Stimulated activated naive CD8-positive, alpha-beta T cell treated with anti-CD3 and anti-CD28 coated beads, Interleukin-15, Interleukin-2, amounts not matched to agents 100 ng/mL and 50 ng/mL, for 24 hours (primary cell): Measurements from ENCODE around the gene MAD1L1.

Experiments
- H3K27ac Mint-ChIP-seq: one replicate; pipeline ENCODE4 v1.8.0; 2021; ENCODE audit warnings: mild to moderate bottlenecking, mixed read lengths
- H3K27me3 Mint-ChIP-seq: one replicate; pipeline ENCODE4 v1.8.0; 2021; ENCODE audit warnings: mixed read lengths
- H3K36me3 Mint-ChIP-seq: one replicate; pipeline ENCODE4 v1.8.0; 2021; ENCODE audit warnings: low read depth, mixed read lengths
- H3K4me1 Mint-ChIP-seq: one replicate; pipeline ENCODE4 v1.8.0; 2021; ENCODE audit warnings: low read depth, mixed read lengths
- H3K4me3 Mint-ChIP-seq: one replicate; pipeline ENCODE4 v1.8.0; 2021; ENCODE audit warnings: mild to moderate bottlenecking, mixed read lengths
- H3K9me3 Mint-ChIP-seq: one replicate; pipeline ENCODE4 v1.8.0; 2021; ENCODE audit warnings: mixed read lengths

The MAD1L1 gene

DNA sequence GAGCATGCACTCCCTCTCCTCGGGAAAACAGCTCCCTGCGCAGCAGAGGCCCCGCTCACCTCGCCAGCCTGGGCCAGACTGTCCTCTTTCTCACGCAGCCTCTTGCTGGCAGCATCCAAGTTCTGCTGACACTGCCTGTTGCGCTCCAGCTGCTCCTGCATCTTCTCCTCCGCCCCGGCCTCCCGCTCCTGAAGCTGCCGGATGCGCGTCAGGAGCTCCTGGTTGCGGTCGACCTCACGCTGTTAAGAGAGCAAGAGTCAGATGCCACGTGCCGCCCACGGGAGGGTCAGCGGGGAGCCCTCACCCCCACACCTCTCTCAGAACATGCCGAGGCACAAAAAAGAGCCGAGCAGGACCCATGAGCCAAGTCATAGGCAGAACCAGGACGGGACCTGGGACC, 10.2 kb downstream of the MAD1L1 start:
- Mint-ChIP-seq H3K4me3 (no peak overlapping the region), H3K27me3 (no peaks in the 10 kb centered on the region), H3K9me3 (no peaks in the 10 kb centered on the region), H3K36me3 (peaks cover 38% of the 10 kb centered on the region), H3K4me1 (no peaks in the 10 kb centered on the region), H3K27ac (no peak overlapping the region)

- H3K27ac Mint-ChIP-seq = no peak overlapping the region
- H3K36me3 Mint-ChIP-seq = peaks cover 48% of the 10 kb centered on the region
- no peak overlapping the region for H3K4me3 Mint-ChIP-seq
- H3K27me3 Mint-ChIP-seq = no peaks in the 10 kb centered on the region
- H3K9me3 Mint-ChIP-seq = no peaks in the 10 kb centered on the region
- H3K4me1 Mint-ChIP-seq = no peaks in the 10 kb centered on the region
Observed at GRCh38 chr7:2220954-2221353, 11.8 kb downstream of the MAD1L1 start.

DNA sequence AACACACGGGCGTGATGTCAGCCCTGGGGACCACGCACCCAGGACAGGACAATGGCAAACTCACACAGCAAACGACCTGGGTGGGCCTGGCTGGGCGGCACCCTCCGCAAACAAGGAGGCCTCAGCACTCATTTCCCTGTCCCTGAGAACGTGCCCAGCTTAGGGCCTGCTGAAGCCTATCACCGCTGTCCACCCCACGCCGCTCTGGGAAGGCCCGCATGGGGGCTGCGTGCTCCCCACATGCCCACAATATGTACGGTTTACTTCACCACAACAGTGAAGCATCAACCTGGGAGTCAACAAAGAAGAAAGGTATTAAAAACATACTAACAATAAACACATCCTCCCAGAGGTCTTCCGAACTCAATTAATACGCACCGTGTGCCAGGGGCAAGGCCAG, 12.2 kb downstream of the MAD1L1 start:
- Mint-ChIP-seq H3K27me3 (no peaks in the 10 kb centered on the region), H3K27ac (no peak overlapping the region), H3K4me1 (peaks cover 4% of the 10 kb centered on the region), H3K9me3 (no peaks in the 10 kb centered on the region), H3K4me3 (no peak overlapping the region), H3K36me3 (peaks cover 48% of the 10 kb centered on the region)

- no peak overlapping the region for H3K27ac Mint-ChIP-seq
- H3K9me3 Mint-ChIP-seq = no peaks in the 10 kb centered on the region
- no peak overlapping the region for H3K4me3 Mint-ChIP-seq
- H3K27me3 Mint-ChIP-seq = no peaks in the 10 kb centered on the region
- H3K36me3 Mint-ChIP-seq = peaks cover 48% of the 10 kb centered on the region
- H3K4me1 Mint-ChIP-seq = peaks cover 5% of the 10 kb centered on the region
Observed at GRCh38 chr7:2220030-2220429, 12.7 kb downstream of the MAD1L1 start.

DNA sequence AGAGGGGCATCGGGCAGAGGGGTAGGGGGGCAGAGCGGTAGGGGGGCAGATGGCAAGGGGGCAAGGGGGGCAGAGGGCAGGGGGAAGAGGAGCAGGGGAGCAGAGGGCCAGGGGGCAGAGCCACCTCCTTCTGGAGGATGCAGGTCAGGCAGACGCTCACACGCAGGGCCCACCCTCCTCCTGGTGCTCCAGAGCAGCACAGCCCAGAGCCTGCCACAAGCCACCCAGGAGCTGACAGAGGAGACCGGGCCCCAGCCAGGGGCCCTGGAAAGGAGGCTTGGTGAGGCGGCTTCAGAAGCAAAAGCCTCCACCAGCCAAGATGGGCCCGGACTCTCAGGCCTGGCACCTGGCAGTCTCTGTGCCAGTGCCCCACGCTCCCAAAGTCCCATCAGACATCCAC, 13.1 kb downstream of the MAD1L1 start:
- H3K36me3 Mint-ChIP-seq = peaks cover 48% of the 10 kb centered on the region
- no peaks in the 10 kb centered on the region for H3K27me3 Mint-ChIP-seq
- no peak overlapping the region for H3K27ac Mint-ChIP-seq
- peaks cover 9% of the 10 kb centered on the region for H3K4me1 Mint-ChIP-seq
- H3K9me3 Mint-ChIP-seq = no peaks in the 10 kb centered on the region
- H3K4me3 Mint-ChIP-seq = no peak overlapping the region

- Mint-ChIP-seq H3K4me1 (peaks cover 10% of the 10 kb centered on the region), H3K27ac (no peak overlapping the region), H3K36me3 (peaks cover 46% of the 10 kb centered on the region), H3K9me3 (no peaks in the 10 kb centered on the region), H3K27me3 (no peaks in the 10 kb centered on the region), H3K4me3 (no peak overlapping the region)
Observed at GRCh38 chr7:2219136-2219535, 13.6 kb downstream of the MAD1L1 start.

- Mint-ChIP-seq H3K27me3 (no peaks in the 10 kb centered on the region), H3K9me3 (no peaks in the 10 kb centered on the region), H3K36me3 (peaks cover 50% of the 10 kb centered on the region), H3K4me3 (no peak overlapping the region), H3K27ac (no peak overlapping the region), H3K4me1 (peaks cover 10% of the 10 kb centered on the region)
Observed at GRCh38 chr7:2218444-2218785, 14.3 kb downstream of the MAD1L1 start.

DNA sequence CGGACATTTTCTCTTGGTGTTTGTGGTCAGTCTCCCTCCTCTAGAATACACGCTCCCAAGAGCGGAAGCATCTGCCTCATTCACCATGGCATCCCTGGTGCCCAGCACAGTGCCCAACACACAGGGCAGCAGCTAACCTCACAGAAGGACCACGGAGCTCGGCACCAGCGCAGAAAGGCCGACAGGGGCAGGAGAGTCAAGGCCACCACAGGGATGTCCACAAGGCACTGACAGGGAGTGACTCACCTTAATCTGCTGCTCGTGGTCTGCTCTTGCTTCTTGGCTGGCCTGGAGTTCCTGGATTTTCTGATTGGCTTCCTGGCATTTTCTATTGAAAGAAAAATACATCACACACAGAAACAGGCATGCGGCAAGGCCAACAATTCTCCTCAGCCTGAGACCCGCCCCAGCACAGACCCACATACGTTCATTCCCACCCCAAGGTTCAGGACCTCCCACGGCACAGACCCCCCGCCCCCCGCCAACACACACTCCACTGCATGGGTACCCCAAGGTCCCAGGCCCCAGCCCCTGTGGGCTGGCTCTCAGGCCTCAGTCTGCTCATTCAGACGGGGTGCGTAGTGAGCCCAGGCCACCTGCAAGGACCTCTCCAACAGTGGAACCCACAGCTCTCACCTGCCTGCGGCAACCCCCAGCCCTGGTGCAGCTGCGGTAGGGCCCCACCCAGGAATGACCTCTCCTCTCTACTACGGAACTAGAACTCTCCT, 14.9 kb downstream of the MAD1L1 start:
- Mint-ChIP-seq H3K9me3 (no peaks in the 10 kb centered on the region), H3K36me3 (peaks cover 52% of the 10 kb centered on the region), H3K4me3 (no peak overlapping the region), H3K27me3 (no peaks in the 10 kb centered on the region), H3K4me1 (peaks cover 10% of the 10 kb centered on the region), H3K27ac (no peak overlapping the region)

- H3K9me3 Mint-ChIP-seq = no peaks in the 10 kb centered on the region
- H3K27me3 Mint-ChIP-seq = no peaks in the 10 kb centered on the region
- H3K27ac Mint-ChIP-seq = no peak overlapping the region
- H3K4me1 Mint-ChIP-seq = peaks cover 10% of the 10 kb centered on the region
- H3K36me3 Mint-ChIP-seq = peaks cover 52% of the 10 kb centered on the region
- no peak overlapping the region for H3K4me3 Mint-ChIP-seq
Observed at GRCh38 chr7:2217206-2217605, 15.5 kb downstream of the MAD1L1 start.

- Mint-ChIP-seq H3K4me3 (no peak overlapping the region), H3K9me3 (no peaks in the 10 kb centered on the region), H3K27ac (no peak overlapping the region), H3K4me1 (peaks cover 10% of the 10 kb centered on the region), H3K27me3 (no peaks in the 10 kb centered on the region), H3K36me3 (peaks cover 57% of the 10 kb centered on the region)
Observed at GRCh38 chr7:2215851-2216250, 16.9 kb downstream of the MAD1L1 start.

DNA sequence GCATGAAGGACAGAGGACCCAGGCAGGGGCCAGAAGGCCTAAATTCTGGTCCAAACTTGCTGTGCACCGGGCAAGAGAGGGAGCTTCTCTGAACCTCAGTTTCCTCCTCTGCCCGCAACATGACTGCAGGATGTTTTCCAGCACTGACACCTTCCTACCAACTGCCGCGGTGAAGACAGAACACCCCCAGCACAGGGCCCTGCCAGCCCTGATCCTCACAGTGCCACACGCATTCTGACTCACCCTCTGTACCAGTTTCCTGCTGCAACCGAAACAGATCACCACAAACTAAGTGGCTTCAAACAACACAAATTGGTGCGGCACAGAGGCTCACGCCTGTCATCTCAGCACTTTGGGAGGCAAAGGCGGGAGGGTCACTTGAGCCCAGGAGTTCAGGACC, 18.1 kb downstream of the MAD1L1 start:
- H3K27ac Mint-ChIP-seq = peak overlapping the region; percentile 52
- peaks cover 14% of the 10 kb centered on the region for H3K4me1 Mint-ChIP-seq
- H3K9me3 Mint-ChIP-seq = no peaks in the 10 kb centered on the region
- H3K36me3 Mint-ChIP-seq = peaks cover 60% of the 10 kb centered on the region
- H3K4me3 Mint-ChIP-seq = no peak overlapping the region
- H3K27me3 Mint-ChIP-seq = no peaks in the 10 kb centered on the region

GRCh38 chr7:2213551-2214215, 19.1 kb downstream of the MAD1L1 start:
- H3K27me3 Mint-ChIP-seq = no peaks in the 10 kb centered on the region
- H3K27ac Mint-ChIP-seq = no peak overlapping the region
- peaks cover 14% of the 10 kb centered on the region for H3K4me1 Mint-ChIP-seq
- no peaks in the 10 kb centered on the region for H3K9me3 Mint-ChIP-seq
- no peak overlapping the region for H3K4me3 Mint-ChIP-seq
- peaks cover 64% of the 10 kb centered on the region for H3K36me3 Mint-ChIP-seq

DNA sequence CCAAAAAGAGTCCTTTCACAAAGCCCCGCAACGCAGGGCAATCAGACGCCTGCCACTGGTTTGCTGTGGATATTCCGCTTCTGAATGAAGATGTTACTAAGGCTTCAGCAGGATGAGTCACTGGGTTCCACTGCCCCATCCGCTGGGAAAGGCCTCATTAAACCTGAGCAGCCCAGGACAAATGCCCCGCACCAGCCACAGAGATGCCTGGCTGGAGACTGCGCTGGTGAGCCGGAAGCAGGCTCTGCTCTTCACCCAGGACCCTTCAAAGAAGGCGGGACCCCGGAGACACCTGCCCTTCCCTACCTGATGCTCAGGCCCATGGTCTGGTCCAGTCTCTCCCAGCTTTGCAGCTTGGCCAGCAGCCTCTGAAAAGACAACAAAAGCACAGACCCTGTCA, 19.8 kb downstream of the MAD1L1 start:
- no peak overlapping the region for H3K27ac Mint-ChIP-seq
- no peaks in the 10 kb centered on the region for H3K27me3 Mint-ChIP-seq
- H3K36me3 Mint-ChIP-seq = peaks cover 66% of the 10 kb centered on the region
- H3K4me1 Mint-ChIP-seq = peaks cover 14% of the 10 kb centered on the region
- H3K9me3 Mint-ChIP-seq = no peaks in the 10 kb centered on the region
- H3K4me3 Mint-ChIP-seq = no peak overlapping the region

- Mint-ChIP-seq H3K9me3 (no peaks in the 10 kb centered on the region), H3K36me3 (peaks cover 68% of the 10 kb centered on the region), H3K27me3 (no peaks in the 10 kb centered on the region), H3K27ac (no peak overlapping the region), H3K4me1 (peaks cover 14% of the 10 kb centered on the region), H3K4me3 (no peak overlapping the region)
Observed at GRCh38 chr7:2211926-2212325, 20.8 kb downstream of the MAD1L1 start.

GRCh38 chr7:2211259-2211880, 21.4 kb downstream of the MAD1L1 start:
- Mint-ChIP-seq H3K9me3 (no peaks in the 10 kb centered on the region), H3K27ac (no peak overlapping the region), H3K4me1 (peaks cover 14% of the 10 kb centered on the region), H3K27me3 (no peaks in the 10 kb centered on the region), H3K4me3 (no peak overlapping the region), H3K36me3 (peaks cover 65% of the 10 kb centered on the region)
